ENCODE measurements around the gene FLNC. TPM values are rescaled to one million over a fixed set of nuclear protein-coding genes. Genes with fewer than 3 reads are reported as not detected.

Gene FLNC
- total RNA-seq, 1 experiment from 2014 or later = 128 TPM

GRCh38 chr7:128883622-128884448, 53.6 kb downstream of the FLNC start:
- Mint-ChIP-seq H3K4me1 (ENCODE audit: low read depth, unreplicated experiment) (no peaks in the 10 kb centered on the region), H3K4me3 (ENCODE audit: unreplicated experiment) (no peak overlapping the region), H3K27me3 (ENCODE audit: insufficient read depth, unreplicated experiment) (no peaks in the 10 kb centered on the region), H3K27ac (ENCODE audit: unreplicated experiment) (peak overlapping the region; percentile 42), H3K36me3 (ENCODE audit: insufficient read depth, unreplicated experiment) (no peaks in the 10 kb centered on the region), H3K9me3 (ENCODE audit: unreplicated experiment) (no peaks in the 10 kb centered on the region)
- Histone ChIP-seq H3K4me3 (ENCODE audit: low read depth, low read length) (no peak overlapping the region), H3K27me3 (replicated peaks; ENCODE audit: control insufficient read depth, insufficient read depth, low read length) (no peaks in the 10 kb centered on the region), H3K4me1 (peaks cover 16% of the 10 kb centered on the region), H3K9me3 (no peaks in the 10 kb centered on the region), H3K36me3 (ENCODE audit: control insufficient read depth, insufficient read depth, low read length) (no peaks in the 10 kb centered on the region)
- POLR2A ChIA-PET = no interaction called here
- intact Hi-C loops (cut with micrococcal nuclease; ENCODE audit: unreplicated experiment) = loop anchor here (5.0 to 10.0 kb wide), 4 partner anchors 92 to 412 kb away; partner anchors contain the start of genes CCDC136 and GARIN1A
- peak; percentile 74 to 84 for DNase-seq
- BruUV-seq (replicated peaks) = no TSS peak
- TF ChIP-seq, protein P1, sequence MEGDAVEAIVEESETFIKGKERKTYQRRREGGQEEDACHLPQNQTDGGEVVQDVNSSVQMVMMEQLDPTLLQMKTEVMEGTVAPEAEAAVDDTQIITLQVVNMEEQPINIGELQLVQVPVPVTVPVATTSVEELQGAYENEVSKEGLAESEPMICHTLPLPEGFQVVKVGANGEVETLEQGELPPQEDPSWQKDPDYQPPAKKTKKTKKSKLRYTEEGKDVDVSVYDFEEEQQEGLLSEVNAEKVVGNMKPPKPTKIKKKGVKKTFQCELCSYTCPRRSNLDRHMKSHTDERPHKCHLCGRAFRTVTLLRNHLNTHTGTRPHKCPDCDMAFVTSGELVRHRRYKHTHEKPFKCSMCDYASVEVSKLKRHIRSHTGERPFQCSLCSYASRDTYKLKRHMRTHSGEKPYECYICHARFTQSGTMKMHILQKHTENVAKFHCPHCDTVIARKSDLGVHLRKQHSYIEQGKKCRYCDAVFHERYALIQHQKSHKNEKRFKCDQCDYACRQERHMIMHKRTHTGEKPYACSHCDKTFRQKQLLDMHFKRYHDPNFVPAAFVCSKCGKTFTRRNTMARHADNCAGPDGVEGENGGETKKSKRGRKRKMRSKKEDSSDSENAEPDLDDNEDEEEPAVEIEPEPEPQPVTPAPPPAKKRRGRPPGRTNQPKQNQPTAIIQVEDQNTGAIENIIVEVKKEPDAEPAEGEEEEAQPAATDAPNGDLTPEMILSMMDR (IDR thresholded peaks at IDR 0.05; ENCODE audit: insufficient read depth in 1 of 2, low read depth in 1 of 2, low read length in 1 of 2, severe bottlenecking in 1 of 2, unreplicated experiment in 1 of 2) = peak; percentile 75 to 82
- CTCF ChIA-PET = interaction anchor here (0.9 to 3.5 kb wide), 4 partner anchors 8 to 409 kb away, joined by 3 to 12 read pairs (median 5); partner anchors contain the start of gene ATP6V1F

DNA sequence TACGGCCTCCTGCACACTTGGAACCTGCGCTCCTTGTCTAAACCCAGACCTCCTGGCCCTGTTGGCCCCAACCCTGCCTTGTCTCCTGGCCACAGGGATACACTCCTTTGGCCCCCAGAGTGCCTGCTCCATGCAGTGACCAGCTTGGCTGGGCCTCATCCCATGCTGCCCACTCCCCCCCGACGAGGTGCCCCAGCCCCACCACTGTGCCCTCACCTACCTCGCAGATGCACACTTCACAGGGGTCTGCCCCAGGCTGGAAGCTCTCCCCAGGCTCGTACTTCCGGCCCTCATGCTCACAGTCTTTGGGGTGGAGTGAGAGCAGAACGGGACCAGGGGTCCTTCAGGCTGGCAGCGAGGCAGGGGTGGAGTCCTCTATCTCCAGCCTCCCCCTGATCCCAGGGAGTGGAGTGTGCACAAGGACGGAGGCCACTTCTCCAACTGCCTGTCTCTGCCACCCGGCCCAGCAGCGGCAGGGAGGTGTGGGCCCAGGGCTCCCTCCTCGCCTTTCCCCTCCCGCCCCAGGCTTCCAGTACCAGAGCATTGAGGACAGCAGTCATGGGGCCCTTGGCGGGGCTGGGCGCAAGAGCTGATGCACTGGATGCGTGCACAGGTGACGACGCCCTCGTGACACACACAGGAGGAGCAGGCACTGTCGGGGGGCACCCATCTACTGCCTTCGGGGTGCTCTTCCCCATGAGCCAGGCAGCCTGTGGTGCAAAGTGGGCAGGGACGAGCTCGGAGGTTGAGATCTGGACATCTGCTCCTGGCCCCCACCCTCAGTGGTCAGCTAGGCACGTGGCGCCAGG, 54.6 kb downstream of the FLNC start:
- no peaks in the 10 kb centered on the region for H3K4me1 Mint-ChIP-seq (ENCODE audit: low read depth, unreplicated experiment)
- H3K27ac Mint-ChIP-seq (ENCODE audit: unreplicated experiment) = peak overlapping the region; percentile 42
- BruUV-seq (replicated peaks) = no TSS peak
- ChIA-PET POLR2A (no interaction called here), CTCF (interaction anchor here (1.1 to 3.5 kb wide), 2 partner anchors 9 to 22 kb away, joined by 7 to 12 read pairs; partner anchors contain the start of gene ATP6V1F)
- Histone ChIP-seq H3K4me1 (peaks cover 16% of the 10 kb centered on the region), H3K9me3 (no peaks in the 10 kb centered on the region), H3K36me3 (ENCODE audit: control insufficient read depth, insufficient read depth, low read length) (no peaks in the 10 kb centered on the region), H3K27me3 (replicated peaks; ENCODE audit: control insufficient read depth, insufficient read depth, low read length) (no peaks in the 10 kb centered on the region), H3K4me3 (ENCODE audit: low read depth, low read length) (no peak overlapping the region)
- H3K27me3 Mint-ChIP-seq (ENCODE audit: insufficient read depth, unreplicated experiment) = no peaks in the 10 kb centered on the region
- H3K36me3 Mint-ChIP-seq (ENCODE audit: insufficient read depth, unreplicated experiment) = no peaks in the 10 kb centered on the region
- intact Hi-C loops (cut with micrococcal nuclease; ENCODE audit: unreplicated experiment) = loop anchor here (5.0 to 10.0 kb wide), 4 partner anchors 92 to 412 kb away; partner anchors contain the start of genes CCDC136 and GARIN1A
- TF ChIP-seq, protein P1 (IDR thresholded peaks at IDR 0.05; ENCODE audit: insufficient read depth in 1 of 2, low read depth in 1 of 2, low read length in 1 of 2, severe bottlenecking in 1 of 2, unreplicated experiment in 1 of 2) = no peak
- no peaks in the 10 kb centered on the region for H3K9me3 Mint-ChIP-seq (ENCODE audit: unreplicated experiment)
- DNase-seq = no peak
- no peak overlapping the region for H3K4me3 Mint-ChIP-seq (ENCODE audit: unreplicated experiment)

All from Caco-2 (cell line).